Measurements from ENCODE around the gene FAM120B.

The FAM120B gene

DNA sequence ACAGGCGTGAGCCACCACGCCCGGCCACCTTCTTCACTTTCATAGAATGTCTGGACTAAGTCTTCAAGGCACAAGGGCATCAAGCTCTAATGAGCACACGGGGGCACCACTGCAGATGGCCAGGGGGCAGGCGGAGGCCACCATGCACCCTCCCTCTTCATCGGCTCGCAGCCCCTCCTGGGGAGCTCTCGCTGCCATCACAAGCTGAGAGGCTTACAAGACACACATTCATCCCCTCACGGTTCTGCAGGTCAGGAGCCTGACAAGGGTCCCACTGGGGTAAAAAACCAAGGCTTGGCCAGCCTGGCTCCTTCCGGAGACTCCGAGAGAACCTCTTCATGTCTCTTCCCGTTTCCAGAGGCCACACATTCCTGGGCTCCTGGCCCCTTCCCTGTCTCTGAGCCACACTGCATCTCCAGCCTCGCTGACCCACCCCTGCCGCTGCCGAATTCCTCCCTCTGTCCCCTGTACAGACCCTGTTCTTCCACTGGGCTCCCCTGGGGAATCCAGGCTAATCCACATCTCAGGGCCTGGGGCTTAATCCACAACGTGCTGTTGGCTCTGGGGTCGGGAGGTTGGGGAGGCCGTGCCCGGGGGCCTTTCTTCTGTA lies 35.5 kb upstream of the FAM120B start:
- no peak for DNase-seq (ENCODE audit: low read depth, low spot score)
- CTCF ChIA-PET = no interaction called here
- POLR2A ChIA-PET = no interaction called here
- TF ChIP-seq, protein P1, sequence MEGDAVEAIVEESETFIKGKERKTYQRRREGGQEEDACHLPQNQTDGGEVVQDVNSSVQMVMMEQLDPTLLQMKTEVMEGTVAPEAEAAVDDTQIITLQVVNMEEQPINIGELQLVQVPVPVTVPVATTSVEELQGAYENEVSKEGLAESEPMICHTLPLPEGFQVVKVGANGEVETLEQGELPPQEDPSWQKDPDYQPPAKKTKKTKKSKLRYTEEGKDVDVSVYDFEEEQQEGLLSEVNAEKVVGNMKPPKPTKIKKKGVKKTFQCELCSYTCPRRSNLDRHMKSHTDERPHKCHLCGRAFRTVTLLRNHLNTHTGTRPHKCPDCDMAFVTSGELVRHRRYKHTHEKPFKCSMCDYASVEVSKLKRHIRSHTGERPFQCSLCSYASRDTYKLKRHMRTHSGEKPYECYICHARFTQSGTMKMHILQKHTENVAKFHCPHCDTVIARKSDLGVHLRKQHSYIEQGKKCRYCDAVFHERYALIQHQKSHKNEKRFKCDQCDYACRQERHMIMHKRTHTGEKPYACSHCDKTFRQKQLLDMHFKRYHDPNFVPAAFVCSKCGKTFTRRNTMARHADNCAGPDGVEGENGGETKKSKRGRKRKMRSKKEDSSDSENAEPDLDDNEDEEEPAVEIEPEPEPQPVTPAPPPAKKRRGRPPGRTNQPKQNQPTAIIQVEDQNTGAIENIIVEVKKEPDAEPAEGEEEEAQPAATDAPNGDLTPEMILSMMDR (IDR thresholded peaks at IDR 0.05; ENCODE audit: insufficient read depth, low read length, missing control alignments) = no peak
- H3K4me3 ChIP-seq (ENCODE audit: low read depth, low read length) = no peak overlapping the region

DNA sequence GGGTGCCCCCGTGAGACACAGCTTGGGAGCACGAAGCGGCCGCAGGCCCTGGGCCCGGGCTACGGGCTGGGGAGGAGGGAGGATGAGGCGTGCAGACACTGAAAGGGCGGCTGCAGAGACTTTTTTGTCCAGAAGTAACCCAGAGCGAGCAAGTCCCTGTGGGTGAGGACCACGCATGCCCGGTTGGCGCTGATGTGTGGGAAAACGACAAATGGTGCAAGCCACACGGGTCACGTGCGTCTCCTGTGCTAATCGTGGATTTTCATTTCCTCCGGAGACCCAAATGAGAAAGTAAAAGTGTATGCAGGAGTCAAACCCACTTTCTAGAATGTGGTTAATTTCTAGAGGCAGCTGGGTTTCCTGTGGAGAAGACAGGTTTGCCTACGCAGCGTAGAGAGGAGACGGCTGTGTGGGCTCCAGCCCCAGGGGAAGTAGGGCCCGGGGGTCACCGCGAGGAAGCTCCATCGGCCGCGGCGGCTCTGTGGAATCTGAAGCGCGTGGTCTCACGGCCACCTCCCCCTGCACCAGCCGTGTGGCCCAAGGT lies 34.7 kb upstream of the FAM120B start:
- TF ChIP-seq, protein P1 (IDR thresholded peaks at IDR 0.05; ENCODE audit: insufficient read depth, low read length, missing control alignments) = no peak
- no peak overlapping the region for H3K4me3 ChIP-seq (ENCODE audit: low read depth, low read length)
- CTCF ChIA-PET = no interaction called here
- DNase-seq (ENCODE audit: low read depth, low spot score) = no peak
- POLR2A ChIA-PET = no interaction called here

DNA sequence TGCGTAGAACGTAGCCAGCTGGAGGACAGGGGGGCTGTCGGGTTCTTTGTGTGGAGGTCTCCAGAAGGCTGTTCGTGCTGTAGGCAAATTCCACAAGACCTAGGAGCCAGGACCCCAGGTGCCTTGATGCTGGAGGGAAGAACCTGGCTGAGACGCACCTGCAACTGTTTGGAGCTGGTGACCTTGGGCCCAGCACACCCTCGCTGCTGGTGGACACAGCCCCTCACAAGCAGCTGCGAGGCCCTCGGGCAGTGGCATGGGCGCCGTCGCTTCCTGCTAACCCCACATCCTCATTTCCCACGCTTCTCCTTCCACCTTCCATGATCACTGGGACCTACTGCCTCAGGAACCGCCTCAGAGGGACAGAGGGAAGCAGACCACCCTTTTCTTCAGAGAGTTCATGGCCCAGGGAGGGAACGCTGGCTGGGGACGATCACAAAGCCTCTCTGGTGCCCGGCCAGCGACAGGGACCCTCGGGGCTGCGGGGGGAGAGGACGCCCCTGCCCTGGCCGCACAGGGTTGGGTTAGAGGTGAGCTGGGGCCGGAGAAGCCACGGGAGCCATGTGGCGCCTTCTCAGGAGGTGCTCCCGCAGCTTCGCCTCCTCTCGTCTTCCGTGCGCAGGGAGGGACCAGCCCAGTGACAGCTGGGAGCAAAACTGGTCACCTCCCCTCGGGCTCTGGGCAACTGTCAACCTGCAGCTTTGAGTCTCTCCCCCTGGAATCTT lies 34.1 kb upstream of the FAM120B start:
- CTCF ChIA-PET = no interaction called here
- POLR2A ChIA-PET = no interaction called here
- no peak for DNase-seq (ENCODE audit: low read depth, low spot score)
- no peak overlapping the region for H3K4me3 ChIP-seq (ENCODE audit: low read depth, low read length)
- TF ChIP-seq, protein P1 (IDR thresholded peaks at IDR 0.05; ENCODE audit: insufficient read depth, low read length, missing control alignments) = no peak

DNA sequence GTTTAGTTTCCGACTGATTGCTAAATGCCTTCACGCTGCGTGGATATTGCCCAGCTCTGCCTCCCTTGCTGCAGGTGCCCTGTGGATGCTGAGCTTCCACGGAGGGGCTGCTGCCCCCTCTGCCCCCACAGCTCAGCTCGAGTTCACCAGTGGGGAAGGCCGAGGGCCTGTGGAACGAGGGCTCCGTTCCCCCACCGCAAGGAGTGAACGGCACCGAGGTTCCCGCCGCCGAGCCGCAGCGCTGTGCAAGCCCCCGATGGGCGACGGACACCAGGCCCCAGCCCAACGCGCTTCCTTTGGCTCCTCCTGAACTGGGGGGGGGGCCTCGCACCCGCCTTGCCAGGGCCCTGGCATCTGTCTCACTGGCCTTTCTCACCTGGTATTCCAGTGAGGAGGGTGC lies 33.4 kb upstream of the FAM120B start:
- CTCF ChIA-PET = no interaction called here
- TF ChIP-seq, protein P1 (IDR thresholded peaks at IDR 0.05; ENCODE audit: insufficient read depth, low read length, missing control alignments) = no peak
- POLR2A ChIA-PET = no interaction called here
- no peak for DNase-seq (ENCODE audit: low read depth, low spot score)
- no peak overlapping the region for H3K4me3 ChIP-seq (ENCODE audit: low read depth, low read length)

DNA sequence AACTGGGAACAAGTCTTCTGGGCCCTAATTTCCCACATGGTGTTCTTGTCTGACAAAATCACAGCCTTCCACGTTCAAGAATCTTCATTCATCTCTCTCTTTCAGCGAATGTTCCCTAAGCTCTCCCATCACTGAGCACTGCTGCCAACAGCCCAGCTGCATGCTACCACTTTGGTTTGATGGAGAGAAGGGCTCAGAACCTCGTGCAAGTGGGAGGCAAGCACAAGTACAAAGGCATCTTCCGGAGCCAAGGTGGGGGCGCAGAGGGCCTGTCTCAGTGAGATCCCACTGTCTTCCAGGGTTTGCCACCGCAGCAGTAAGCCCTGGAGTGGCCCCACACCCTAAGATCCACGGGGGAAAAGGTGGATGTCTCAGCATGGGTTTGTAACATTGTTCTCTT lies 32.9 kb upstream of the FAM120B start:
- POLR2A ChIA-PET = no interaction called here
- no peak for DNase-seq (ENCODE audit: low read depth, low spot score)
- CTCF ChIA-PET = no interaction called here
- H3K4me3 ChIP-seq (ENCODE audit: low read depth, low read length) = no peak overlapping the region
- TF ChIP-seq, protein P1 (IDR thresholded peaks at IDR 0.05; ENCODE audit: insufficient read depth, low read length, missing control alignments) = no peak

DNA sequence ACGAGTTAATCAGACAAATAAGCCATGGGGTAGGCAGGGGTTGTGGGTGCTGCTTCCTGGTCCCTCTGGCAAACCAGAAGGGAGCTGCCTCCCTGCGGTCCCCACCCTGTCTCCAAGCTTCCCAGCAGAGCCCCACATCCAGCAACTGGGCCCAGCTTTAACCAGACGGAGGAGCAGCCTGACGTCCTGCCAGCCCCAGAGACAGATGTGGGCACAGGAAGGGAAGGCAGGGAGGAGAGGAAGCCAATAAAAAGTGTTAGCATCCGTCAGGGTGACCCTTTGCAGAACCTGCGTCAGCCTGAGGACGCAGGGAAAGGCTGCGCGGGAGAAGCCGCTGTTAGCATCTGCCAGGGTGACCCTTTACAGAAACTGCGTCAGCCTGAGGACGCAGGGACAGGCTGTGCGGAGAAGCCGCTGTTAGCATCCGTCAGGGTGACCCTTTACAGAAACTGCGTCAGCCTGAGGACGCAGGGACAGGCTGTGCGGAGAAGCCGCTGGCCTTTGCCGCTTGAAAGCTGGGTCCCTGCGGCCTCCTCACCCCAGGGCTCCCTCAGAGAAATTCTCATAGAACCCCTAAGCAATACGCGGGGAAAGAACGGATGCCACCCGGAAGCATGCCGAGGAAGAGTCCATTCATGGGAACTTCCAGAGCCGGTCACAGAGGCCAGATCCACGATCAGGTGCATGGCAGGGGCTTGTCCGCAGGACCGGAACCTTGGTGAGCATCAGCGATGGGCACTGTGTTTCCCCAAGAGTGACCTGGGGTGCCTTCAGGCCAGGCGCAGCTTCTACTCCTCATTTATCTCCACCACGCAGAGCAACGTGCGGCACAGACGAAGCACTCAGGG lies 31.6 kb upstream of the FAM120B start:
- no peak overlapping the region for H3K4me3 ChIP-seq (ENCODE audit: low read depth, low read length)
- POLR2A ChIA-PET = no interaction called here
- CTCF ChIA-PET = no interaction called here
- no peak for DNase-seq (ENCODE audit: low read depth, low spot score)
- TF ChIP-seq, protein P1 (IDR thresholded peaks at IDR 0.05; ENCODE audit: insufficient read depth, low read length, missing control alignments) = no peak
